ENCODE results near the gene USH1G. TPM values are rescaled to one million over a fixed set of nuclear protein-coding genes. Genes with fewer than 3 reads are reported as not detected.
A peak's percentile ranks its signal among the peaks of the same experiment; 100 is the strongest.

The USH1G gene
- total RNA-seq, 1 donor from 2014 or later: 0.14 TPM

DNA sequence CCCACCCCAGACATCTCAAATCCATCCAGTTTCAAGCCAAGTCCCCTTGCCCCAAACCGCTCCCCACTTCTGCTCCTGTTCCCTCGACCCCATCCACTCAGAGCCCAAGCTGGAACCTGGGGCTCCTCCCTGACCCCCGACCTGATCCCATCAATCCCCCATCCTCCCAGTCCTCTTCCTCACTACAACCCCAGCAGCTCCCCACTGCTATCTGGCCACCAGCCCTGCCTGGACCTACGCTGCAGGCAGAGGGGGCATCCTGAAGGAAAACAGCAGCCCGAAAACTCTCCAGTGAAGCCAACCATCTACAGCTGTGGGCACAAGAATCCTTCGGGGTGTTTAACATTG lies 54.2 kb downstream of the USH1G start:
- Histone ChIP-seq H3K27me3 (ENCODE audit: insufficient read depth, low read length) (no peaks in the 10 kb centered on the region), H3K4me1 (ENCODE audit: insufficient read depth, low read length) (peaks cover 16% of the 10 kb centered on the region), H3K79me2 (ENCODE audit: insufficient read depth, low read length) (peaks cover 9% of the 10 kb centered on the region), H3K36me3 (ENCODE audit: insufficient read depth, low read length) (no peaks in the 10 kb centered on the region), H4K20me1 (ENCODE audit: insufficient read depth, low read length) (peaks cover 42% of the 10 kb centered on the region), H3K4me2 (ENCODE audit: low read length) (no peak overlapping the region), H3K9me3 (ENCODE audit: insufficient read depth, low read depth, low read length) (no peaks in the 10 kb centered on the region), H3K9ac (ENCODE audit: low read length) (no peak overlapping the region), H3K4me3 (ENCODE audit: insufficient read depth, low read depth, low read length) (no peak overlapping the region), H3K27ac (ENCODE audit: low read depth, low read length) (no peak overlapping the region), H2AFZ (ENCODE audit: low read depth, low read length) (no peak overlapping the region)
- Mint-ChIP-seq H3K27ac (ENCODE audit: unreplicated experiment) (no peak overlapping the region), H3K36me3 (ENCODE audit: low read depth, unreplicated experiment) (peaks cover 16% of the 10 kb centered on the region), H3K9me3 (ENCODE audit: unreplicated experiment) (no peaks in the 10 kb centered on the region), H3K4me1 (ENCODE audit: low read depth, unreplicated experiment) (peaks cover 14% of the 10 kb centered on the region), H3K27me3 (ENCODE audit: low read depth, unreplicated experiment) (no peaks in the 10 kb centered on the region), H3K4me3 (ENCODE audit: unreplicated experiment) (peak overlapping the region; percentile 12)
- DNase-seq (ENCODE audit: low read depth) (no peak), FAIRE-seq (no peak)
- TF ChIP-seq, protein P1, sequence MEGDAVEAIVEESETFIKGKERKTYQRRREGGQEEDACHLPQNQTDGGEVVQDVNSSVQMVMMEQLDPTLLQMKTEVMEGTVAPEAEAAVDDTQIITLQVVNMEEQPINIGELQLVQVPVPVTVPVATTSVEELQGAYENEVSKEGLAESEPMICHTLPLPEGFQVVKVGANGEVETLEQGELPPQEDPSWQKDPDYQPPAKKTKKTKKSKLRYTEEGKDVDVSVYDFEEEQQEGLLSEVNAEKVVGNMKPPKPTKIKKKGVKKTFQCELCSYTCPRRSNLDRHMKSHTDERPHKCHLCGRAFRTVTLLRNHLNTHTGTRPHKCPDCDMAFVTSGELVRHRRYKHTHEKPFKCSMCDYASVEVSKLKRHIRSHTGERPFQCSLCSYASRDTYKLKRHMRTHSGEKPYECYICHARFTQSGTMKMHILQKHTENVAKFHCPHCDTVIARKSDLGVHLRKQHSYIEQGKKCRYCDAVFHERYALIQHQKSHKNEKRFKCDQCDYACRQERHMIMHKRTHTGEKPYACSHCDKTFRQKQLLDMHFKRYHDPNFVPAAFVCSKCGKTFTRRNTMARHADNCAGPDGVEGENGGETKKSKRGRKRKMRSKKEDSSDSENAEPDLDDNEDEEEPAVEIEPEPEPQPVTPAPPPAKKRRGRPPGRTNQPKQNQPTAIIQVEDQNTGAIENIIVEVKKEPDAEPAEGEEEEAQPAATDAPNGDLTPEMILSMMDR (IDR thresholded peaks at IDR 0.05; ENCODE audit: insufficient read depth, low read depth, low read length): no peak
- TF ChIP-seq EZH2 (IDR thresholded peaks at IDR 0.05; ENCODE audit: insufficient read depth, low read length): no peak

DNA sequence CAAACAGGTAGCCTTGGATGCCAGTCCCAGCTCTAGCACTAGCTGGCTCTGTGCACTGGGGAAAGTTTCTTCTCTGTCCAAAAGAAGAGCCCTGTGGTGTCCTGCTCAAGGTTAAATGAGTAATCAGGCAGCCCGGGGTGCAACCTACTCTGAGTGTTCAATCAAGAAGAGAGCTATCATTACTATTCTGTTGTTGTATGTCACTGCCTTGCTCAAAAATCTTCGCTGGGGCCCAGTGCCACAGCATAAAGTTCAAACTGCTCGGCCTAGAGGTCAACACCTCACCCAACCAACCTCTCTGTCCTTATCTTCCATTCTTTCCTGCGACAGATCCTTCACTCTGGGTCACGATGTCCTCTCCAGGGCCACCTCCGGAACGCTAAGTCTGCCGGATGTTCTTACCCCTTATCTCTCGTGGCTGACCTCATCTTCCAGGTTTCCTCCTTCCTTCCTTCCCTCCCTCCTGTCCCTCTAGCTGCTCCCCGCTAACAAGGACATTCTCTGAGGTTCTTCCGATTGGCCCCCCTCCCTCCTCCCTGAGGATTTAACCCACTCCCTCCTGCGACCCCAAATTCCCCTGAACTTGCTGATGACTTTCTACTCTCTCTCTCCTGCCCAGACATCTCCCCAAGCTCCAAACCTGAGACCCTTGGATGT lies 54.7 kb downstream of the USH1G start:
- Histone ChIP-seq H3K4me3 (ENCODE audit: insufficient read depth, low read depth, low read length) (no peak overlapping the region), H3K36me3 (ENCODE audit: insufficient read depth, low read length) (peaks cover 2% of the 10 kb centered on the region), H3K4me2 (ENCODE audit: low read length) (no peak overlapping the region), H3K27me3 (ENCODE audit: insufficient read depth, low read length) (no peaks in the 10 kb centered on the region), H3K27ac (ENCODE audit: low read depth, low read length) (no peak overlapping the region), H3K79me2 (ENCODE audit: insufficient read depth, low read length) (peaks cover 9% of the 10 kb centered on the region), H4K20me1 (ENCODE audit: insufficient read depth, low read length) (peaks cover 44% of the 10 kb centered on the region), H3K9ac (ENCODE audit: low read length) (no peak overlapping the region), H3K4me1 (ENCODE audit: insufficient read depth, low read length) (peaks cover 16% of the 10 kb centered on the region), H3K9me3 (ENCODE audit: insufficient read depth, low read depth, low read length) (no peaks in the 10 kb centered on the region), H2AFZ (ENCODE audit: low read depth, low read length) (no peak overlapping the region)
- FAIRE-seq (no peak), DNase-seq (ENCODE audit: low read depth) (no peak)
- no peaks in the 10 kb centered on the region for H3K27me3 Mint-ChIP-seq (ENCODE audit: low read depth, unreplicated experiment)
- no peak for TF ChIP-seq EZH2 (IDR thresholded peaks at IDR 0.05; ENCODE audit: insufficient read depth, low read length)
- TF ChIP-seq, protein P1 (IDR thresholded peaks at IDR 0.05; ENCODE audit: insufficient read depth, low read depth, low read length): no peak
- H3K27ac Mint-ChIP-seq (ENCODE audit: unreplicated experiment): no peak overlapping the region
- H3K4me3 Mint-ChIP-seq (ENCODE audit: unreplicated experiment): peak overlapping the region; percentile 12
- H3K4me1 Mint-ChIP-seq (ENCODE audit: low read depth, unreplicated experiment): peaks cover 14% of the 10 kb centered on the region
- H3K36me3 Mint-ChIP-seq (ENCODE audit: low read depth, unreplicated experiment): peaks cover 21% of the 10 kb centered on the region
- H3K9me3 Mint-ChIP-seq (ENCODE audit: unreplicated experiment): no peaks in the 10 kb centered on the region

DNA sequence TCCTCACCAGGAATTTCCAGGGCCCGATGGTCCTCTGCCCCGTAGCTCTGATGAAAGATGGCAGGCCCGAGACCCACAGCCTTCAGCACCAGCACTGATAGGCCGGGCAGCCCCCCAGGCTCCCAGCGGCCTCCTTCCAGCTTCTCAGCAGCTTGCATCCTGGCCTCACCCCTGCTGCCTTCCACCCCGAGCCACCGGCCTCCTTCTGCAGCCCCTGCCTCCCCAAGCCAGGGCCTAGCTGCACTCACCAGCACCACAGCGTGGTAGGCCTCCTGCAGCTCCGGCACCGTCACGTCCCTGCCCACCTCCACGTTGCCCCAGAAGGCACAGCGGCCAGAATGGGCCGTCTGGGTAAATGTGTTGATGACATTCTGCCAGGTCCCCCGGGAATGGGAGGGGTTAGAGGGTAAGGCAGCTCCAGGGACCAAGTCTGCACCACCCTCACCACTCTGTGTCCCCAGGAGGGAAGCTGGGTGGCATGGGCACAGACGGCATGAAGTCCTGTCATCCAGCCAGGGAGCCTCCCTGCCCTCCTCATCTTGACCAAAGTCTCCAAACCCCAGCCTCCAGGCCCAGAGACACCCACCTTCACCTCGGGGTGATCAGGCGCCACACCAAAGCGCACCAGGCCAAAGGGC lies 56.7 kb downstream of the USH1G start:
- no peaks in the 10 kb centered on the region for H3K9me3 ChIP-seq (ENCODE audit: insufficient read depth, low read depth, low read length)
- no peak for TF ChIP-seq EZH2 (IDR thresholded peaks at IDR 0.05; ENCODE audit: insufficient read depth, low read length)
- TF ChIP-seq, protein P1 (IDR thresholded peaks at IDR 0.05; ENCODE audit: insufficient read depth, low read depth, low read length): no peak
- no peak overlapping the region for H3K4me3 ChIP-seq (ENCODE audit: insufficient read depth, low read depth, low read length)
- H3K27ac Mint-ChIP-seq (ENCODE audit: unreplicated experiment): no peak overlapping the region
- peaks cover 52% of the 10 kb centered on the region for H4K20me1 ChIP-seq (ENCODE audit: insufficient read depth, low read length)
- H3K4me3 Mint-ChIP-seq (ENCODE audit: unreplicated experiment): no peak overlapping the region
- H3K36me3 Mint-ChIP-seq (ENCODE audit: low read depth, unreplicated experiment): peaks cover 24% of the 10 kb centered on the region
- H2AFZ ChIP-seq (ENCODE audit: low read depth, low read length): no peak overlapping the region
- H3K36me3 ChIP-seq (ENCODE audit: insufficient read depth, low read length): peaks cover 3% of the 10 kb centered on the region
- no peak overlapping the region for H3K4me2 ChIP-seq (ENCODE audit: low read length)
- peaks cover 2% of the 10 kb centered on the region for H3K27me3 Mint-ChIP-seq (ENCODE audit: low read depth, unreplicated experiment)
- H3K27me3 ChIP-seq (ENCODE audit: insufficient read depth, low read length): peaks cover 5% of the 10 kb centered on the region
- no peak overlapping the region for H3K9ac ChIP-seq (ENCODE audit: low read length)
- H3K4me1 Mint-ChIP-seq (ENCODE audit: low read depth, unreplicated experiment): peaks cover 12% of the 10 kb centered on the region
- peaks cover under 1% of the 10 kb centered on the region for H3K79me2 ChIP-seq (ENCODE audit: insufficient read depth, low read length)
- H3K27ac ChIP-seq (ENCODE audit: low read depth, low read length): no peak overlapping the region
- DNase-seq (ENCODE audit: low read depth) (no peak), FAIRE-seq (no peak)
- H3K4me1 ChIP-seq (ENCODE audit: insufficient read depth, low read length): peaks cover 4% of the 10 kb centered on the region
- no peaks in the 10 kb centered on the region for H3K9me3 Mint-ChIP-seq (ENCODE audit: unreplicated experiment)

All from astrocyte (in vitro differentiated cells and primary cell).